Suprapubic skin (tissue), 4 donors: Measurements from ENCODE around the gene RPL27. TPM values are rescaled to one million over a fixed set of nuclear protein-coding genes. Genes with fewer than 3 reads are reported as not detected.

ENCODE experiments used
- DNase-seq, 2 donors: peaks; one replicate each; pipeline ENCODE4 v3.0.0-alpha.2; 2019; ENCODE audit warnings: low spot score in 2 of 2
- H3K27ac ChIP-seq: fragments of 200-600 bp; sonication (generic); one replicate; pipeline ENCODE4 v1.5.1; 2019
- H3K27me3 ChIP-seq: fragments of 200-600 bp; sonication (generic); one replicate; pipeline ENCODE4 v1.5.1; 2019
- H3K36me3 ChIP-seq: fragments of 200-600 bp; sonication (generic); one replicate; pipeline ENCODE4 v1.5.1; 2019
- H3K4me1 ChIP-seq: fragments of 200-600 bp; sonication (generic); one replicate; pipeline ENCODE4 v1.5.1; 2019
- H3K4me3 ChIP-seq: fragments of 200-600 bp; sonication (generic); one replicate; pipeline ENCODE4 v1.5.1; 2019; ENCODE audit warnings: mild to moderate bottlenecking
- H3K9me3 ChIP-seq: fragments of 200-600 bp; sonication (generic); one replicate; pipeline ENCODE4 v1.5.1; 2019
- EP300 ChIP-seq: sonication (generic); formaldehyde crosslinking; IDR thresholded peaks from one replicate; pipeline ENCODE4 v1.6.1; 2017; ENCODE audit warnings: antibody characterized with exemption
- POLR2A ChIP-seq, 2 donors: fragments of 450-650 bp; IDR thresholded peaks; one replicate each; pipeline ENCODE4 v1.6.1; 2017; ENCODE audit warnings: antibody characterized with exemption in 2 of 2, mild to moderate bottlenecking in 2 of 2, moderate library complexity in 2 of 2
- POLR2AphosphoS5 ChIP-seq, 3 donors: sonication (generic); formaldehyde crosslinking; IDR thresholded peaks; one replicate each; pipeline ENCODE4 v1.6.1; 2017; ENCODE audit warnings: antibody characterized with exemption in 3 of 3
- WGBS: methylation state at CpG from one replicate; pipeline ENCODE4 v1.1.5; 2018; 5-methylcytosine and 5-hydroxymethylcytosine counted together
- total RNA-seq, 4 donors: library from RNA; depleted of rRNA; stranded (reverse); fragments of >200 nt; gene quantifications; one replicate each; pipeline ENCODE4 v1.1.0, GENCODE V29; 2016
- TF ChIP-seq, protein P1 (sequence below), 2 donors: fragments of 200-600 bp in 1 of 2; fragments of 450-650 bp in 1 of 2; sonication (generic) in 1 of 2; IDR thresholded peaks; one replicate each; pipeline ENCODE4 v1.5.1; 2016 to 2019; ENCODE audit warnings: antibody characterized with exemption in 2 of 2, mild to moderate bottlenecking in 1 of 2, moderate library complexity in 1 of 2

RPL27 gene
- total RNA-seq, 4 donors from 2014 or later: 968 to 1,986 (median 1,251) TPM

GRCh38 chr17:43015579-43015978, 17.4 kb downstream of the RPL27 start:
- Histone ChIP-seq H3K27me3 (no peaks in the 10 kb centered on the region), H3K9me3 (no peaks in the 10 kb centered on the region), H3K27ac (peak overlapping the region; percentile 57), H3K4me3 (no peak overlapping the region), H3K36me3 (peaks cover 33% of the 10 kb centered on the region), H3K4me1 (peaks cover 80% of the 10 kb centered on the region)
- WGBS: 59% methylated on average over 9 of the region's 9 CpGs
- TF ChIP-seq, protein P1, sequence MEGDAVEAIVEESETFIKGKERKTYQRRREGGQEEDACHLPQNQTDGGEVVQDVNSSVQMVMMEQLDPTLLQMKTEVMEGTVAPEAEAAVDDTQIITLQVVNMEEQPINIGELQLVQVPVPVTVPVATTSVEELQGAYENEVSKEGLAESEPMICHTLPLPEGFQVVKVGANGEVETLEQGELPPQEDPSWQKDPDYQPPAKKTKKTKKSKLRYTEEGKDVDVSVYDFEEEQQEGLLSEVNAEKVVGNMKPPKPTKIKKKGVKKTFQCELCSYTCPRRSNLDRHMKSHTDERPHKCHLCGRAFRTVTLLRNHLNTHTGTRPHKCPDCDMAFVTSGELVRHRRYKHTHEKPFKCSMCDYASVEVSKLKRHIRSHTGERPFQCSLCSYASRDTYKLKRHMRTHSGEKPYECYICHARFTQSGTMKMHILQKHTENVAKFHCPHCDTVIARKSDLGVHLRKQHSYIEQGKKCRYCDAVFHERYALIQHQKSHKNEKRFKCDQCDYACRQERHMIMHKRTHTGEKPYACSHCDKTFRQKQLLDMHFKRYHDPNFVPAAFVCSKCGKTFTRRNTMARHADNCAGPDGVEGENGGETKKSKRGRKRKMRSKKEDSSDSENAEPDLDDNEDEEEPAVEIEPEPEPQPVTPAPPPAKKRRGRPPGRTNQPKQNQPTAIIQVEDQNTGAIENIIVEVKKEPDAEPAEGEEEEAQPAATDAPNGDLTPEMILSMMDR (IDR thresholded peaks at IDR 0.05): no peak
- TF ChIP-seq EP300: no peak
- peak in 1 of 2 donors; percentile 78 for DNase-seq

DNA sequence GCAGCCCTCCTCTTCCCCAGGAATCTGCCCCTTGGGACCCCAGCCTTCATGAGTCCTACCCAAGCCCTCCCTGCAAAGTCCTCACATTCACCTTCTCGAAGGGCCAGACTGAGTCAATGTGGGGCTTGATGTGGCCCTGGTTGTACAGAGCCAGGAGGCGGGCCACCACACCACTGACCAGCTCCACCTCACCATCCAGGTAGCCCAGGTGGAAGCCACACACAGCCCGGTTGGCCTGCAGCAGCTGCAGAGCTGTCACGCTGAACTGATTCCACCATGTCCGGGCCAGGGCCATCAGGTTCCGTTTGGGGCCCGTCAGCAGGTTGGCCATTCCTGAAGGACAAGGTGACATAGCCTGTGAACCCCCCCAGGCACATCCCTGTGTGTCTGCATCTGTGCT, 18.0 kb downstream of the RPL27 start:
- H3K4me1 ChIP-seq: peaks cover 80% of the 10 kb centered on the region
- no peak overlapping the region for H3K4me3 ChIP-seq
- peaks cover 33% of the 10 kb centered on the region for H3K36me3 ChIP-seq
- H3K9me3 ChIP-seq: no peaks in the 10 kb centered on the region
- DNase-seq: no peak
- WGBS: 85% methylated on average over 4 of the region's 7 CpGs
- no peaks in the 10 kb centered on the region for H3K27me3 ChIP-seq
- TF ChIP-seq EP300 (no peak), POLR2AphosphoS5 (IDR thresholded peaks at IDR 0.05) (no peak), POLR2A (IDR thresholded peaks at IDR 0.05) (no peak)
- TF ChIP-seq, protein P1 (IDR thresholded peaks at IDR 0.05): no peak
- H3K27ac ChIP-seq: peak overlapping the region; percentile 57

- Histone ChIP-seq H3K36me3 (peaks cover 33% of the 10 kb centered on the region), H3K4me1 (peaks cover 77% of the 10 kb centered on the region), H3K27ac (peak overlapping the region; percentile 91), H3K27me3 (no peaks in the 10 kb centered on the region), H3K9me3 (no peaks in the 10 kb centered on the region), H3K4me3 (no peak overlapping the region)
- TF ChIP-seq POLR2A (IDR thresholded peaks at IDR 0.05): no peak
- no peak for TF ChIP-seq EP300
- no peak for TF ChIP-seq POLR2AphosphoS5 (IDR thresholded peaks at IDR 0.05)
- TF ChIP-seq, protein P1 (IDR thresholded peaks at IDR 0.05): no peak
- 70% methylated on average over 19 of the region's 19 CpGs for WGBS
- no peak for DNase-seq
Observed at GRCh38 chr17:43018008-43018853, 20.0 kb downstream of the RPL27 start.

DNA sequence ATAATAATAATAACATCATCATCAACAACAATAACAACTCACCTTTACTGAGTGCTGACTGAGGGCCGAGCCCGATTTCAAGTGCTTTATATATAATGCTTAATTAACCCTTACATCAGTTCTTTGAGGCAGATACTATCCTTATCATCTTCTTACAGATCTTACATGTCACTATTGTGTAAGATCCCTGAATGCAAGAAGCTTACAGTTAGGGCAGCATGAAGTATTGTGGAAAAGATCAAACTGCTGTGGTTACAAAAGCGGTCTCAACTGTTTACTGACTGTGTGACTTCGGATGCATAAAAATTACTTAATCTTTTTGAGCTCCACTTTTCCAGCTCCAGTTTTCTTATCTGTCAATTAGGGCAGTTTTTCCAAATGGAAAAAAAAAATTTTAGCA, 20.7 kb downstream of the RPL27 start:
- 52% methylated on average over 4 of the region's 4 CpGs for WGBS
- Histone ChIP-seq H3K36me3 (peaks cover 30% of the 10 kb centered on the region), H3K27me3 (no peaks in the 10 kb centered on the region), H3K4me1 (peaks cover 70% of the 10 kb centered on the region), H3K4me3 (peak overlapping the region; percentile 95), H3K27ac (peak overlapping the region; percentile 91), H3K9me3 (no peaks in the 10 kb centered on the region)
- TF ChIP-seq POLR2A (IDR thresholded peaks at IDR 0.05) (no peak), EP300 (no peak), POLR2AphosphoS5 (IDR thresholded peaks at IDR 0.05) (no peak)
- TF ChIP-seq, protein P1 (IDR thresholded peaks at IDR 0.05): no peak
- DNase-seq: no peak

DNA sequence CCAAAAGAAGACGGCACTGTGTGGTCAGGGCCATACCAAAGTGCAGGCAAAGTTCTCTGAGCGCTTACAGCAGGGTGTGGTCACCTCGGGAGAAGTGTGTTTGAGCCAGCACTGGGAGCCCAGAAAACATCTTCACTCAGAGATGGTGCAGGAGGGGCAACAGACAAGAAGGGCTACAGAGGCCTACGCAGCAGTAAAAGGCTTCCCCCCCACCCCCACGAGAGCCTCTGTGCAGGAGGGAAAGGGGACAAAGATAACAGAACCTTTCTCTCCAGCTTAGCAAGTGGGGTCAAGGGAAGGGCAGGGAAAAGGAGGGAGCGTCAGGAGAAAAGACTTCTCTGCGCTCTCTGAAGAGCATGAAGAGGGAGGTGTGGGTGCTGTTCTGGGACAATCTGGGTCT, 21.2 kb downstream of the RPL27 start:
- Histone ChIP-seq H3K36me3 (peaks cover 26% of the 10 kb centered on the region), H3K4me3 (peak overlapping the region; percentile 95), H3K27ac (peak overlapping the region; percentile 91), H3K27me3 (no peaks in the 10 kb centered on the region), H3K4me1 (peaks cover 69% of the 10 kb centered on the region), H3K9me3 (no peaks in the 10 kb centered on the region)
- TF ChIP-seq, protein P1 (IDR thresholded peaks at IDR 0.05): no peak
- TF ChIP-seq POLR2AphosphoS5 (IDR thresholded peaks at IDR 0.05) (no peak), POLR2A (IDR thresholded peaks at IDR 0.05) (no peak), EP300 (no peak)
- no peak for DNase-seq
- WGBS: 31% methylated on average over 7 of the region's 7 CpGs
